T-helper 2 cell treated with Interferon-gamma antibody and Interleukin-4, amounts not matched to agents 100 ng/mL and 5 ng/mL, for 36 hours (primary cell): ENCODE results near the gene CCDC77. TPM values are rescaled to one million over a fixed set of nuclear protein-coding genes. Genes with fewer than 3 reads are reported as not detected.

Source experiments
- intact Hi-C: fragments of 100-400 bp; cut with micrococcal nuclease; formaldehyde crosslinking; loops from one replicate; pipeline ENCODE4 v1.15.1; 2023
- total RNA-seq: library from RNA; stranded (reverse); gene quantifications from 2 replicates; pipeline ENCODE4 v1.2.3, GENCODE V29; 2022

Gene CCDC77
- total RNA-seq, 1 donor from 2014 or later: 14.1 TPM

- intact Hi-C loops: no loop called here
These were observed 73.8 kb downstream of the CCDC77 start for GRCh38 chr12:475286-475685.

- intact Hi-C loops: no loop called here
These were observed 77.7 kb downstream of the CCDC77 start for GRCh38 chr12:479161-479560.

DNA sequence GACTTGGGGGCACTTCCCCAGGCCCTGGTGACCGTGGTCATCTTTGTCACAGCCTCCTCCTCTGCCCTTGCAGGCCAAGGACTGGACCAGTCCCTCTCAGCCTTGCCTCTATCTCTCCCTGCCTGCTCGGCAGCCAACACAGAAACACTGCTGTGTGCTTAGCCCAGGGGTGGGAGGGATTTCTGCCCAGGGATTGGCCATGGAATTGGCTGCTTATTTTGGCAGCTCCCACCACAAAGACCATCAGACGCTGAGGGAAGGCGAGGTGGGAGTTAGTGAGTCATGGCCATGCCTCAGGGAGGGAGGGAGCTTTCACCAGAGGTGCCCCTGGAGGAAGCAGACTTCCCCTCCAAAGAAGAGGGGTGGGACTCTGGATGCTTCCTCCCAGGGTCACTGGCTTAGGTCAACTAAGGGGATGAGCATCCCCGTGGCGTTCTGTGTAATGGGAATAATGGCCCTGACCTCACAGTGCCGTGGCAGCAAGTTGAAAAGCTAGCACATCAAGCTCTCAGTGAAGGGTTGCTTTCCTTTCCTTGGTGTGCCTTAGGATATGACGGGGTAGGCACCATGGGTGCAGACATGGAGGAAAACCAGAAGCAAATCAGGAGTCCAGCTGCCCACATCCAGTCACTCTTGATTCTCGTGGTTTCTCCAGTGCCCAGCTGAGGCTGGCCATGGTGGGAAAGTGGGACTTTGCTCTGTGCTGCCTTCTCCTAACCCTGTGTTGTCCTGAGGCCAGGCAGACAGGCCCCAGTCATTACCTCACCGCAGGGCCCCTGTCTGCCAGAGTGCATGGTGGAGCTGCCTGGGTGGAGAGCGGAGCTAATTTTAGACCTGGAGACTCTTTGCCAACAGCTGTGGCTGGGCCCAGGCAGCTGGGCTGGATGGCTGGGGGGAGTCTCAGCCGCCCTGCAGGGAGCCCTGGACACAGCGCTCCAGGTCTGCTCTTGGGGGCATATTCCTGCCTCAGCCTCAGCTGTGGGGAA, 79.7 kb downstream of the CCDC77 start:
- intact Hi-C loops: no loop called here

- intact Hi-C loops: no loop called here
These were observed 80.6 kb downstream of the CCDC77 start for GRCh38 chr12:482061-482460.

GRCh38 chr12:484096-484495, 82.7 kb downstream of the CCDC77 start:
- intact Hi-C loops: no loop called here

DNA sequence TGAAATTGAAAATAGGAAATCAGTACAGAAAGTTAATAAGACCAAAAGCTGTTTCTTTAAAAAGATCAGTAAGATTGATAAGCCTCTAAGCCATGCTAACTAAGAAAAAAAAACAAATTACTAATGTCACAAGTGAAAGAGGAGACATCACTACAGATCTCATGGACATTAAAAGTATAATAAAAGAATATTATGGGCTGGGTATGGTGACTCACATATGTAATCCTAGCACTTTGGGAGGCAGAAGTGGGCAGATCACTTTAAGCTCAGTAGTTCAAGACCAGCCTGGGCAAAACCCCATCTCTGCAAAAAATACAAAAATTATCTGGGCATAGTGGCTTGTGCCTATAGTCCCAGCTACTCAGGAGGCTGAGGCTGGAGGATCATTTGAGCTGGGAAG, 88.8 kb downstream of the CCDC77 start:
- intact Hi-C loops: no loop called here

Other genes starting within 250 kb of the CCDC77 start
- not detected in 2 replicates for gene SLC6A12, start 187.5 kb upstream of the CCDC77 start, total RNA-seq
- gene SLC6A13, start 138.8 kb upstream of the CCDC77 start, total RNA-seq: 0.18 TPM in 1 of 2 replicates, not detected in the other
- gene KDM5A, start 12.3 kb upstream of the CCDC77 start, total RNA-seq: 84.3 and 89.5 TPM in 2 replicates
- 14.3 and 15.6 TPM in 2 replicates for gene B4GALNT3, start 58.3 kb downstream of the CCDC77 start, total RNA-seq